Parathyroid adenoma (tissue), 2 donors: ENCODE results near the gene PEAK1.

Source experiments
- H2AFZ ChIP-seq: fragments of 300-600 bp; sonication (generic); one replicate; pipeline ENCODE4 v1.7.0; 2017; ENCODE audit warnings: antibody characterized with exemption, mild to moderate bottlenecking
- H3K27ac ChIP-seq: fragments of 300-600 bp; sonication (generic); one replicate; pipeline ENCODE4 v1.7.0; 2017
- H3K27me3 ChIP-seq: fragments of 300-600 bp; sonication (generic); one replicate; pipeline ENCODE4 v1.7.0; 2017; ENCODE audit warnings: low read length; ENCODE audit not compliant: control insufficient read depth, insufficient read depth
- H3K36me3 ChIP-seq: fragments of 300-600 bp; sonication (generic); one replicate; pipeline ENCODE4 v1.7.0; 2017; ENCODE audit warnings: low read length; ENCODE audit not compliant: control insufficient read depth, insufficient read depth
- H3K4me1 ChIP-seq: fragments of 300-600 bp; sonication (generic); one replicate; pipeline ENCODE4 v1.7.0; 2017; ENCODE audit warnings: control low read depth
- H3K4me2 ChIP-seq: fragments of 300-600 bp; sonication (generic); one replicate; pipeline ENCODE4 v1.7.0; 2017; ENCODE audit warnings: low read length
- H3K4me3 ChIP-seq: fragments of 300-600 bp; sonication (generic); one replicate; pipeline ENCODE4 v1.7.0; 2017; ENCODE audit warnings: low read depth, low read length
- H3K79me2 ChIP-seq: fragments of 300-600 bp; sonication (generic); one replicate; pipeline ENCODE4 v1.7.0; 2017; ENCODE audit warnings: control low read depth
- H3K9ac ChIP-seq: fragments of 300-600 bp; sonication (generic); one replicate; pipeline ENCODE4 v1.7.0; 2017; ENCODE audit warnings: mild to moderate bottlenecking
- H3K9me3 ChIP-seq: fragments of 300-600 bp; sonication (generic); one replicate; pipeline ENCODE4 v1.7.0; 2017; ENCODE audit warnings: low read length; ENCODE audit not compliant: control insufficient read depth
- TF ChIP-seq, protein P1 (sequence below): fragments of 300-600 bp; sonication (generic); IDR thresholded peaks from one replicate; pipeline ENCODE4 v1.7.0; 2017; ENCODE audit warnings: antibody characterized with exemption, mild to moderate bottlenecking
- donor health status: primary hyperparathyroidism.

PEAK1 gene

DNA sequence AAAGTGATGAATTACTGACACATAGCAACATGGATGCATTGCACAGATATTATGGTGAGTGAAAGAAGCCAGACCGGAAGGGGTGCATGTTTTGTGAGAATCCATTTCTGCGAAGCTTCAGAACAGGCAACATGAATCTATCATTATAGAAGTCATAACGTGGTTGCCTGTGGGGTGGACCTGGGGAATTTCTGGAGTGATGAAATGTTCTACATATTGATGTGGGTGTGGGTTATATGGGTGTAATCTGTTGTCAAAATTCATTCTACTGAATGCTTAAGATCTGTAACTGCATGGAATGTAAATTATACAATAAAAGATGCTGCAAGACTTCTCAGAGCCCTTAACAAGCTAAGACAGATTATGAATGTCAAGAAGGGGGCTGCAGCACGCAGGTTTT lies 323.8 kb downstream of the PEAK1 start:
- H2AFZ ChIP-seq: no peak overlapping the region
- no peak overlapping the region for H3K4me3 ChIP-seq
- H3K27ac ChIP-seq: no peak overlapping the region
- no peak overlapping the region for H3K4me2 ChIP-seq
- H3K36me3 ChIP-seq: no peaks in the 10 kb centered on the region
- H3K9me3 ChIP-seq: no peaks in the 10 kb centered on the region
- no peaks in the 10 kb centered on the region for H3K4me1 ChIP-seq
- H3K27me3 ChIP-seq: no peaks in the 10 kb centered on the region
- TF ChIP-seq, protein P1, sequence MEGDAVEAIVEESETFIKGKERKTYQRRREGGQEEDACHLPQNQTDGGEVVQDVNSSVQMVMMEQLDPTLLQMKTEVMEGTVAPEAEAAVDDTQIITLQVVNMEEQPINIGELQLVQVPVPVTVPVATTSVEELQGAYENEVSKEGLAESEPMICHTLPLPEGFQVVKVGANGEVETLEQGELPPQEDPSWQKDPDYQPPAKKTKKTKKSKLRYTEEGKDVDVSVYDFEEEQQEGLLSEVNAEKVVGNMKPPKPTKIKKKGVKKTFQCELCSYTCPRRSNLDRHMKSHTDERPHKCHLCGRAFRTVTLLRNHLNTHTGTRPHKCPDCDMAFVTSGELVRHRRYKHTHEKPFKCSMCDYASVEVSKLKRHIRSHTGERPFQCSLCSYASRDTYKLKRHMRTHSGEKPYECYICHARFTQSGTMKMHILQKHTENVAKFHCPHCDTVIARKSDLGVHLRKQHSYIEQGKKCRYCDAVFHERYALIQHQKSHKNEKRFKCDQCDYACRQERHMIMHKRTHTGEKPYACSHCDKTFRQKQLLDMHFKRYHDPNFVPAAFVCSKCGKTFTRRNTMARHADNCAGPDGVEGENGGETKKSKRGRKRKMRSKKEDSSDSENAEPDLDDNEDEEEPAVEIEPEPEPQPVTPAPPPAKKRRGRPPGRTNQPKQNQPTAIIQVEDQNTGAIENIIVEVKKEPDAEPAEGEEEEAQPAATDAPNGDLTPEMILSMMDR: no peak
- no peak overlapping the region for H3K9ac ChIP-seq
- H3K79me2 ChIP-seq: no peaks in the 10 kb centered on the region

DNA sequence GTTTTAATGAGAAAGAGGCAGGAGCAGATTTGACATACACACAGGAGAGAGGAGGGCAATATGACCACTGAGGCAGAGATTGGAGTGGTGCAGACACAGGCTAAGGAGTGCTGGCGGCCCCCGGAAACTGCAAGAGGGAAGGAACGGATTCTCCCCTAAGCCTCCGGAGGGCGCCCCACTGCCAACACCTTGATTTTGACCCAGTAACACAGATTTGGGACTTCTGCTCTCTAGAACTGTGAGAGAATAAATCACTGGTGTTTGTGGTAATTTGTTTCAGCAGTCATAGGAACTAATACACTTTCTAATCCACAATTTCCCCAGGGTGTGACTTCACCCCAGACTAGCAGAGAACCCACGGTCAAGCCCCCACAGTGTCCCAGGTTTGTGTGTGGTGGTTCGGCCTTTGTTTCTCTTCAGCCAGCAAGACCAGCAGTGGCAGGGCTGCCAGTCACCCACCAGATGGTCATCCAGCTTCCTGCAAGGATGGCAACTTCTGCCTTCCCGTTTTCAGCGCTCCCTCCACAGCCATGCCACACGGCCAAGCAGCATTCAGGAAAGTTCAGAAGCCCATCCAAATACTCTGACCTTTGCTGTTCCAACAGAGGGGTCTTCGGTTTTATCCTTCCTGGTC lies 325.4 kb downstream of the PEAK1 start:
- no peaks in the 10 kb centered on the region for H3K4me1 ChIP-seq
- no peak overlapping the region for H2AFZ ChIP-seq
- H3K9ac ChIP-seq: no peak overlapping the region
- H3K9me3 ChIP-seq: no peaks in the 10 kb centered on the region
- no peak overlapping the region for H3K4me2 ChIP-seq
- H3K27ac ChIP-seq: no peak overlapping the region
- H3K79me2 ChIP-seq: no peaks in the 10 kb centered on the region
- H3K4me3 ChIP-seq: no peak overlapping the region
- H3K36me3 ChIP-seq: no peaks in the 10 kb centered on the region
- TF ChIP-seq, protein P1: no peak
- no peaks in the 10 kb centered on the region for H3K27me3 ChIP-seq

DNA sequence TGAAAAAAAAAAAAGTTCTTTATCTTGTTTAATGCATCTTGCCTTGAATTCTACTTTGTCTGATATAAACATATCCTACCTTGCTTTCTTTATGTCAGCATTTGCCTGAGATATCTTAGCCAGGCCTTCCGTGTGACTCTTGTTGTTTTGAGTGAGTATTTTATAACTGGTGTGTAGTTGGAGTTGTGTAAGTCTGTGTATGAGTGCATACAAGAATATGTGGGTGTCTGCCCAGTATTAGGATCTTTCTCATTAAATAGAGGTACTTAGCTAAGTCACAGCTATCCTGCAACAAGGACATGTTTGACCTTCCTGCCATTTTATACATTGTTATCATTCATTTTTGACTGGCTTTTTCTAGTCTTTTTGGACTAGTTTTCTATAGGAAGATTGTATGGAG lies 326.5 kb downstream of the PEAK1 start:
- no peaks in the 10 kb centered on the region for H3K79me2 ChIP-seq
- H3K4me2 ChIP-seq: no peak overlapping the region
- no peaks in the 10 kb centered on the region for H3K27me3 ChIP-seq
- no peak overlapping the region for H3K9ac ChIP-seq
- H3K4me3 ChIP-seq: no peak overlapping the region
- no peaks in the 10 kb centered on the region for H3K4me1 ChIP-seq
- no peaks in the 10 kb centered on the region for H3K9me3 ChIP-seq
- no peak overlapping the region for H3K27ac ChIP-seq
- TF ChIP-seq, protein P1: no peak
- H2AFZ ChIP-seq: no peak overlapping the region
- H3K36me3 ChIP-seq: no peaks in the 10 kb centered on the region

DNA sequence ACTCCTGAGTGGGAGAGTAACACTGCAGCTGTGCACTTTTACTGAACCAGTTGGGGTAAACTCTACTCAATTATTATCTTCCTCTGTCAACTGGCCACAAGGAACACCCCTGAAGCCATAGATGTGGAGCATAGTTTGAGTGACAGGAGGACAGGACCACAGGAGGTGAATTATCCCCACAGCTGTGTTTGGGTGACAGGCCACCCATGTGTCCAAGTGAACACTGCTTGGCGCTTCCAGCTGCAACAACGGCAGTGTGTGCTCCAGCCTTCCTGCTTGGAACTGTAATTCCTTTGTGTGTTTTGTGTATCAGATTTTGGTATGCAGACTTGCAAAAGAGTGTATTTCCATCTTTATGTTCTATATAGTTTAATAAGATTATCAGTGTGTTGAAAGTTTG lies 328.8 kb downstream of the PEAK1 start:
- no peak overlapping the region for H2AFZ ChIP-seq
- no peaks in the 10 kb centered on the region for H3K36me3 ChIP-seq
- no peak overlapping the region for H3K9ac ChIP-seq
- H3K79me2 ChIP-seq: no peaks in the 10 kb centered on the region
- no peaks in the 10 kb centered on the region for H3K9me3 ChIP-seq
- TF ChIP-seq, protein P1: no peak
- H3K27me3 ChIP-seq: no peaks in the 10 kb centered on the region
- H3K4me2 ChIP-seq: no peak overlapping the region
- no peak overlapping the region for H3K27ac ChIP-seq
- H3K4me3 ChIP-seq: no peak overlapping the region
- H3K4me1 ChIP-seq: no peaks in the 10 kb centered on the region

DNA sequence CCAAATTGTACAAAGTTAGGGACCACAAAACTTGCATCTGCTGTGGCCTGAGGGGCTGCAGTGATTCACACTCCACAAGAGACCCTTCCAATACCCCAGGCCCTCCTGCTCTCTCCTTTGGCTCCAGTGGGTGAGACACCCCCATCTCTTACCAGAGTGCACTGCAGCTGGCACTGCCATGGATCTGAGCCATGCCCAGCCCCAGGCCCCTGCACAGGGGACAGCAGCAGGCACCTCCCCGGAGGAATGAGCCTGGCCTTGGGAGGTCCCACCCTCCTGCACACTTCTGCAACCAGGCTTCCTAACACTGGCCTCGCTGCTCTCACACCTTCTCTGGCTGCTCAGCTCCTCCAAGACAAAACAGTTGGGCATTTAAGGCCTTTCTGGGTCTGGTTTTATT lies 332.7 kb downstream of the PEAK1 start:
- H3K9me3 ChIP-seq: no peaks in the 10 kb centered on the region
- H2AFZ ChIP-seq: no peak overlapping the region
- TF ChIP-seq, protein P1: no peak
- no peaks in the 10 kb centered on the region for H3K36me3 ChIP-seq
- H3K27ac ChIP-seq: no peak overlapping the region
- no peak overlapping the region for H3K4me2 ChIP-seq
- H3K4me1 ChIP-seq: no peaks in the 10 kb centered on the region
- no peaks in the 10 kb centered on the region for H3K79me2 ChIP-seq
- H3K27me3 ChIP-seq: no peaks in the 10 kb centered on the region
- H3K9ac ChIP-seq: no peak overlapping the region
- H3K4me3 ChIP-seq: no peak overlapping the region
